Vagina (tissue), 2 donors: ENCODE data around the gene ADM. TPM values are rescaled to one million over a fixed set of nuclear protein-coding genes. Genes with fewer than 3 reads are reported as not detected.

Source experiments
- DNase-seq, 2 donors: peaks; one replicate each; pipeline ENCODE4 v3.0.0-alpha.2; 2017; ENCODE audit errors: extremely low spot score in 2 of 2
- H3K27ac ChIP-seq: fragments of 200-600 bp; sonication (generic); one replicate; pipeline ENCODE4 v1.5.1; 2019
- H3K27me3 ChIP-seq: fragments of 200-600 bp; sonication (generic); one replicate; pipeline ENCODE4 v1.5.1; 2019
- H3K36me3 ChIP-seq, 2 donors: fragments of 200-600 bp; sonication (generic); one replicate each; pipeline ENCODE4 v1.5.1; 2017 to 2019
- H3K4me1 ChIP-seq: fragments of 200-600 bp; sonication (generic); one replicate; pipeline ENCODE4 v1.5.1; 2019
- H3K4me3 ChIP-seq, 2 donors: fragments of 200-600 bp; sonication (generic); 1 replicate in 1 of 2; 2 replicates in 1 of 2; pipeline ENCODE4 v1.5.1; 2016 to 2019
- H3K9me3 ChIP-seq: fragments of 200-600 bp; sonication (generic); one replicate; pipeline ENCODE4 v1.5.1; 2019
- CTCF ChIP-seq, 3 experiments: fragments of 450-650 bp in 2 of 3; fragments of 200-600 bp in 1 of 3; sonication (generic) in 1 of 3; IDR thresholded peaks; one replicate each; pipeline ENCODE4 v1.5.1; 2017 to 2019; ENCODE audit warnings: antibody characterized with exemption in 3 of 3, mild to moderate bottlenecking in 2 of 3, moderate library complexity in 2 of 3
- POLR2A ChIP-seq, 2 donors: fragments of 450-650 bp; IDR thresholded peaks; one replicate each; pipeline ENCODE4 v1.6.1; 2017; ENCODE audit warnings: antibody characterized with exemption in 2 of 2, mild to moderate bottlenecking in 2 of 2, moderate library complexity in 2 of 2
- POLR2AphosphoS5 ChIP-seq, 2 donors: sonication (generic); formaldehyde crosslinking; IDR thresholded peaks; one replicate each; pipeline ENCODE4 v1.9.0; 2017; ENCODE audit warnings: antibody characterized with exemption in 2 of 2, mild to moderate bottlenecking in 2 of 2, low read depth in 1 of 2; ENCODE audit not compliant: insufficient read depth in 1 of 2
- intact Hi-C: fragments of 100-400 bp; cut with DNase I; formaldehyde crosslinking; loops from one replicate; pipeline ENCODE4 v1.15.1; 2023
- total RNA-seq: library from RNA; depleted of rRNA; stranded (reverse); fragments of >200 nt; gene quantifications from one replicate; pipeline ENCODE4 v1.2.3, GENCODE V29; 2016

The ADM gene
- total RNA-seq, 1 donor from 2014 or later = 130 TPM

DNA sequence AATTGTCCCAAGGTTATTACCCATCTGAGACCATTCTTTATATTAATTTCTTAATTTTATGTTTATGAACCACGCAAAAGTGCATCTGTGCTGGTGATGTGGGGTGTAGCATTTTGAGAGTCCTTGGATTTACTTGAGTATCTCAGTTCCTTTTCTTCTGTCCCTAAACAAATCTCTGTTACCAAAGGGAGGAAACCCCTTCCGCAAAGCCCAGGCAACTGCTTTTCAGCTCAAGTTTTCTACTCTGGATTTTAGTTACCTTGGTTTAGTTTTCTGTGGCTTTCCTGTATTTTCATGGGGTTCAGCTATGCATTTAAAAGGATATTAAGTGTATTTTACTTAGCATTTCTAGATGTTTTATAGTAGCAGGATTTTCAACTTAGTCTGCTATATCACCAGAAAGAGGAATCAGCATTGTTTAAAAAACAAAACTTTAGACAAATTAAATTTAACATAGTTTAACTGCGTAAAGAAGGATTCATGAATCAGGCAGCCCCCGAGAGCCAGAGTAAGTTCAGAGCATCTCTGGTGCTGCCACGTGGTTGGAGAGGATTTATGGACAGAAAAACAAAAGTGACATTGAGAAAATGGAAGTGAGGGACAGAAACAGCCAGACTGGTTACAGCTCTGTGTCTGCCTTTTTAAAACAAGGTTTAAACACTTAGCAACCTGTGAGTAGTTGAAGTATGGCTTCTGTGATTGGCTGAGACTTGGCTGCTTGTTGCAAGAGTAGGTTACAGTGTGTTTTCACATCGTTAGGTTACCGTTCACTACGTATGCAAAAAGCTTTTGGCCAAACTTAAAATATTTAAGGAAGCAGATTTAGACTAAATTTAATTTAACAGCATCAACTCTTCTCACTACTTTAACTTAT lies 9.6 kb downstream of the ADM start:
- H3K36me3 ChIP-seq = no peaks in the 10 kb centered on the region
- DNase-seq = no peak
- H3K27ac ChIP-seq = no peak overlapping the region
- H3K9me3 ChIP-seq = no peaks in the 10 kb centered on the region
- no peaks in the 10 kb centered on the region for H3K4me1 ChIP-seq
- intact Hi-C loops = no loop called here
- H3K4me3 ChIP-seq = no peak overlapping the region
- no peaks in the 10 kb centered on the region for H3K27me3 ChIP-seq
- no peak for TF ChIP-seq CTCF (IDR thresholded peaks at IDR 0.05)
- TF ChIP-seq POLR2AphosphoS5 (IDR thresholded peaks at IDR 0.05; ENCODE audit: insufficient read depth in 1 of 2, low read depth in 1 of 2) = no peak
- TF ChIP-seq POLR2A (IDR thresholded peaks at IDR 0.05) = no peak

- DNase-seq = no peak
- Histone ChIP-seq H3K4me3 (no peak overlapping the region), H3K27me3 (no peaks in the 10 kb centered on the region), H3K9me3 (no peaks in the 10 kb centered on the region), H3K27ac (no peak overlapping the region), H3K4me1 (no peaks in the 10 kb centered on the region), H3K36me3 (no peaks in the 10 kb centered on the region)
- TF ChIP-seq POLR2A (IDR thresholded peaks at IDR 0.05) (no peak), CTCF (IDR thresholded peaks at IDR 0.05) (no peak), POLR2AphosphoS5 (IDR thresholded peaks at IDR 0.05; ENCODE audit: insufficient read depth in 1 of 2, low read depth in 1 of 2) (no peak)
- intact Hi-C loops = no loop called here
Observed at GRCh38 chr11:10315083-10315482, 10.2 kb downstream of the ADM start.

DNA sequence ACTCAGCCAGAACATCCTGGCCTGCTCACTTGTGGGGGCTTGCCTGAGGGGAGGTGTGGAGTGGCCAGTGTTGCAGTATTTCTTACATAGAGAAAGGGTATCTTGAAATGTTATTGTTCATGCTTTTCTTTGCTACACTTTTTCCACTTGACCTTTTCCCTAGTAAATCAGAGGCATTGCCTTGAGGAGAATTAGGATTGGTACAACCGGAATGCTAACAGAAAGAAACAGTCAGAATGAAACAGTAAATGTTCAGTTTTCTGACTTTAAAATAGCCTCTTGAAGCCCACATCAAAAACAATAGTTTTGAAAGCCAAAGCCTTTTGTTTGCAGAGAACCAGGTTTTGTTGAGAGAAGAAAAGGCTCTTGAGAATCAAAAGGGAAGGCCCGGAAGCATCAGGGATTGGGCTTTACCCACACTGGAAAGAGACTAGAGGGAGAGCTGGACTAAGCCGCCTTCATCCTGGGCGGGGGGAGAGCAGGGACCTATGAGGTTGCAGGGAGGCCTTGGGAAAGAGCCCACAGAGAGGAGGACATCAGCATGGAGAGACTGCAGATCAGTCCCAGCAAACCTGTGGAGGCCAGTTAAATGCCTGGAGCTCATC lies 12.4 kb downstream of the ADM start:
- intact Hi-C loops = no loop called here

GRCh38 chr11:10317776-10318526 lies 13.1 kb downstream of the ADM start:
- H3K4me1 ChIP-seq = peaks cover 8% of the 10 kb centered on the region
- H3K9me3 ChIP-seq = no peaks in the 10 kb centered on the region
- no peak for TF ChIP-seq CTCF (IDR thresholded peaks at IDR 0.05)
- no peak for TF ChIP-seq POLR2A (IDR thresholded peaks at IDR 0.05)
- TF ChIP-seq POLR2AphosphoS5 (IDR thresholded peaks at IDR 0.05; ENCODE audit: insufficient read depth in 1 of 2, low read depth in 1 of 2) = no peak
- H3K4me3 ChIP-seq = no peak overlapping the region
- DNase-seq = peak in 1 of 2 donors; percentile 75
- H3K27me3 ChIP-seq = no peaks in the 10 kb centered on the region
- H3K27ac ChIP-seq = no peak overlapping the region
- no peaks in the 10 kb centered on the region for H3K36me3 ChIP-seq
- intact Hi-C loops = no loop called here

More for the DNA sequence above, 12.4 kb downstream of the ADM start:
- Histone ChIP-seq H3K27me3 (no peaks in the 10 kb centered on the region), H3K36me3 (no peaks in the 10 kb centered on the region), H3K9me3 (no peaks in the 10 kb centered on the region), H3K4me3 (no peak overlapping the region), H3K4me1 (peaks cover 1% of the 10 kb centered on the region), H3K27ac (no peak overlapping the region)
- TF ChIP-seq POLR2AphosphoS5 (IDR thresholded peaks at IDR 0.05; ENCODE audit: insufficient read depth in 1 of 2, low read depth in 1 of 2) = no peak
- peak in 1 of 2 donors; percentile 78 for DNase-seq

DNA sequence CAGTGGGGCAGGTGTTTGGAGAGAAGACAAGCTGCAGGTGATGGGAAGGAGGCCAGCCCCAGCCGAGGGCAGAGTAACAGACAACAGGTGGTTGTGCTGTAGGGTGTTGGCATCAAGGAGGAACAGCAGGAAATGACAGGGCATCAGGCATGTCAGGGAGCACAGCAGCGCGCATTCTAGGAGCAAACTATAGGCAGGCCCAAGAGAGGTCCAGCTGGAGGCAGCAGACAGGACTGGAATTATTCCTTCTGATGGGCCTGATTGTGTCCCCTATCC lies 13.6 kb downstream of the ADM start:
- Histone ChIP-seq H3K9me3 (no peaks in the 10 kb centered on the region), H3K27me3 (no peaks in the 10 kb centered on the region), H3K27ac (no peak overlapping the region), H3K4me3 (no peak overlapping the region), H3K4me1 (peaks cover 8% of the 10 kb centered on the region), H3K36me3 (no peaks in the 10 kb centered on the region)
- intact Hi-C loops = no loop called here
- no peak for TF ChIP-seq CTCF (IDR thresholded peaks at IDR 0.05)
- TF ChIP-seq POLR2AphosphoS5 (IDR thresholded peaks at IDR 0.05; ENCODE audit: insufficient read depth in 1 of 2, low read depth in 1 of 2) = no peak
- no peak for TF ChIP-seq POLR2A (IDR thresholded peaks at IDR 0.05)
- no peak for DNase-seq
